HUES6 (cell line): ENCODE results near the gene OR4F15.
"Not testable (repeated sequence)": the region's sequence is repeated elsewhere in the genome, so short reads cannot be mapped to it uniquely, and the experiment has no call there.

Experiments
- H3K27ac ChIP-seq: 2 replicates; pipeline ENCODE4 v1.7.0; 2013; ENCODE audit warnings: low read depth, mild to moderate bottlenecking, low read length, inconsistent platforms
- H3K27me3 ChIP-seq: 2 replicates; pipeline ENCODE4 v1.6.1; 2013; ENCODE audit warnings: low read length; ENCODE audit not compliant: control insufficient read depth, insufficient read depth
- H3K36me3 ChIP-seq: 2 replicates; pipeline ENCODE4 v1.6.1; 2013; ENCODE audit warnings: low read length; ENCODE audit not compliant: control insufficient read depth, insufficient read depth
- H3K4me1 ChIP-seq: 2 replicates; pipeline ENCODE4 v1.6.1; 2013; ENCODE audit warnings: low read length; ENCODE audit not compliant: control insufficient read depth, insufficient read depth
- H3K4me3 ChIP-seq: 2 replicates; pipeline ENCODE4 v1.5.1; 2013; ENCODE audit warnings: low read depth, low read length
- H3K9ac ChIP-seq: one replicate; pipeline ENCODE4 v1.6.1; 2013; ENCODE audit warnings: mild to moderate bottlenecking, low read length
- H3K9me3 ChIP-seq: 2 replicates; pipeline ENCODE4 v1.6.1; 2013; ENCODE audit warnings: low read depth, low read length; ENCODE audit not compliant: control insufficient read depth, insufficient read depth

OR4F15 gene, protein sequence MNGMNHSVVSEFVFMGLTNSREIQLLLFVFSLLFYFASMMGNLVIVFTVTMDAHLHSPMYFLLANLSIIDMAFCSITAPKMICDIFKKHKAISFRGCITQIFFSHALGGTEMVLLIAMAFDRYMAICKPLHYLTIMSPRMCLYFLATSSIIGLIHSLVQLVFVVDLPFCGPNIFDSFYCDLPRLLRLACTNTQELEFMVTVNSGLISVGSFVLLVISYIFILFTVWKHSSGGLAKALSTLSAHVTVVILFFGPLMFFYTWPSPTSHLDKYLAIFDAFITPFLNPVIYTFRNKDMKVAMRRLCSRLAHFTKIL

GRCh38 chr15:101811902-101812301, at the start of gene OR4F15:
Gene OR4F15 (plus strand): TSS chr15:101812202. CDS start chr15:101818187, 5,985 bp downstream.
- Histone ChIP-seq H3K27me3 (peaks cover 6% of the 10 kb centered on the region), H3K36me3 (no peaks in the 10 kb centered on the region), H3K9ac (no peak within 1 kb of the TSS), H3K4me1 (no peaks in the 10 kb centered on the region), H3K4me3 (no peak within 1 kb of the TSS), H3K27ac (no peak within 1 kb of the TSS), H3K9me3 (no peaks in the 10 kb centered on the region)

DNA sequence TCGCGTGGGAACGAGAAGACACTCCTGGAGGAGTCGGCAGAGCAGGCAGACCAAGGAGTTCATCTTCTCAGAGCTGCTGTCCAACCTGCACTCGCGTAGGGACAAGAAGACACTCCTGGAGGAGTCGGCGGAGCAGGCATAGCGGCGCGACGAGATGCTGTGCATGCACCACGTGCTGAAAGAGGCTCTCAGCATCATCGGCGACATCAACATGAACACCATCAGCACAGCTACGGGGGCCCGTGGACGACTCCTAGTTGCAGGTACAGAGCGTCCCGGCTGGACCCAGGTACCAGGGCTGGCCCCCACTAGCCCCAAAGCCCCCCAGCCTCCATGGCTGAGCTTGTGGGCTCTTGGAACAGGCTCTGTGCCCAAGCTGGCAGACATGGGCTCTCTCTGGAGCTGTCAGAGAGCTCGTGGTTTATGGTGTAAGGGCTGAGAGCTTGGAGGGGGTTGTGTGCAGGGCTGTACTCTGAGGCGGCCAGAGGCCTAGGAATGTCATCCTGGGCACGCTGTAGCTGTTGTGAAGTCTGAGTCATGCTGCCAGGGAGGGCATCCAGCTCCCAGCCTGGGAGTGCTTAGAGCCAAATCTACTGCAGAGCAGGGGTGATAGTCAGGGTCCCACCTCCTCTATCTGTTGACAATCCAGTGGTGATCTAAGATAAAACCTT, 47.2 kb upstream of the OR4F15 start:
- not testable (repeated sequence) for H3K9ac ChIP-seq, H3K9me3 ChIP-seq, H3K27ac ChIP-seq, H3K36me3 ChIP-seq, H3K4me1 ChIP-seq, H3K27me3 ChIP-seq, H3K4me3 ChIP-seq

DNA sequence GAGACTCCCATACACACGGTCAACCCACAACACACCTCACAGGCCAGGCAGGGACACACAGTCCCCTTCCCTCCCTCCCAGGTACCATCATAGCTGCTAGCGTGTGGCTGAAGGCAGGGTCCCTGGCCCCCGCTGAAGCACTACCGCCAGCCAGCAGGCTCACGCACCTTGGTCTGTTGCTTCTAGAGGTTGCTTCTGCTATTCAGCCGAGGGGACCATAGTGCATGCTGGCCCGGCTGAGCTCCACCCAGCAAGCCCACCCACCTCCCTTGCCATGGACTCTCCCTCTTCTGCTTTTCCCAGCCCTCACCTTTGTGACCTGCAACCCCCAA, 46.7 kb upstream of the OR4F15 start:
- H3K4me3 ChIP-seq, H3K9me3 ChIP-seq, H3K27me3 ChIP-seq, H3K36me3 ChIP-seq, H3K9ac ChIP-seq, H3K4me1 ChIP-seq, H3K27ac ChIP-seq: not testable (repeated sequence)

GRCh38 chr15:101765772-101766456, 46.1 kb upstream of the OR4F15 start:
- no peak overlapping the region for H3K4me3 ChIP-seq
- H3K27ac ChIP-seq, result no peak overlapping the region
- H3K36me3 ChIP-seq, result no peaks in the 10 kb centered on the region
- peaks cover 5% of the 10 kb centered on the region; the same call in 1 of the 2 replicates for H3K9me3 ChIP-seq
- no peaks in the 10 kb centered on the region for H3K27me3 ChIP-seq
- no peaks in the 10 kb centered on the region for H3K4me1 ChIP-seq
- H3K9ac ChIP-seq, result no peak overlapping the region

GRCh38 chr15:101767083-101767640, 44.8 kb upstream of the OR4F15 start:
- H3K4me1 ChIP-seq, H3K9ac ChIP-seq, H3K36me3 ChIP-seq, H3K27me3 ChIP-seq, H3K9me3 ChIP-seq, H3K27ac ChIP-seq, H3K4me3 ChIP-seq: not testable (repeated sequence)

DNA sequence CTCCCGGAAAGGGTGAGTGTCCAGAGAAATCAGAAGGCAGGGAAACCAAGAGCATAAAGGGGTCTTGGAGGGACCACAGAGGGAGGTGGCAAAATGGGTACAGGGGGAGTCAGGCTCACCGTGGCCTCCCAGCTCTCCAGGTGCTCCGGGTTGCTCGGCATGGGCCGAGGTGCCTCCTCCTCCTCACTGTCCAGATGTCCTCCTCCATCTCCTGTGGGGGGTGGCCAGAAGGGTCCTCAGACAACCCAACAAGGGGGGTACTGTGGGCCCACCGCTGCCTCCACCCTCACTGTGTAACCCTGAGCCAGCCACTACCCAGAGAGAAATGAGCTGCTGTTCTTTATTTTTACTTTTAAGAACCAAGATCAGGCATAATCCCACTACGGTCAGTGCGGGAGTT, 39.1 kb upstream of the OR4F15 start:
- Histone ChIP-seq H3K9me3 (no peaks in the 10 kb centered on the region), H3K4me1 (no peaks in the 10 kb centered on the region), H3K36me3 (no peaks in the 10 kb centered on the region), H3K27ac (no peak overlapping the region), H3K27me3 (peaks cover 5% of the 10 kb centered on the region), H3K4me3 (no peak overlapping the region), H3K9ac (no peak overlapping the region)

- no peaks in the 10 kb centered on the region for H3K9me3 ChIP-seq
- no peaks in the 10 kb centered on the region for H3K4me1 ChIP-seq
- no peak overlapping the region for H3K27ac ChIP-seq
- H3K27me3 ChIP-seq, result peaks cover 5% of the 10 kb centered on the region
- H3K9ac ChIP-seq, result no peak overlapping the region
- no peak overlapping the region for H3K4me3 ChIP-seq
- no peaks in the 10 kb centered on the region for H3K36me3 ChIP-seq
These were observed 38.4 kb upstream of the OR4F15 start for GRCh38 chr15:101773496-101774100.

DNA sequence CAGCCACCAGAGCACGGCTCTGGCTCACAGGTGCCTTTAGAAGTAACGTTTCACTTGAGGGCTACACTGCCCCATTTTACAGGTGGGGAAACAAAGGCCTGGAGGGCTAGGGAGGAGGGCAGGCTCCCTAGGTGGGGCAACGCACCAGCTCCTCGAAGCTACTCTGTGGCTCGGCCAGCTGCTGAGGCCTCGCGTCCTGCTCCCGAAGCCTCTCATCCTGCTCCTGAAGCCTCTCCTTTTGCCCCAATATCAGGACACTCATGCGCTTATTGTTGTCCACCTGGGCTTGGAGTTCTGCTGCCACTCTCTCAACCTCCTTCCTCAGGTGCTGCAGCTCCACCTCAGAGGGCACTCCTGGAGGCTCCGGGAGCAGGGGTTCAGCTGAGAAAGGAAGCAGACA, 36.9 kb upstream of the OR4F15 start:
- Histone ChIP-seq H3K4me3 (no peak overlapping the region), H3K9ac (no peak overlapping the region), H3K4me1 (no peaks in the 10 kb centered on the region), H3K27me3 (peaks cover 5% of the 10 kb centered on the region), H3K36me3 (no peaks in the 10 kb centered on the region), H3K27ac (no peak overlapping the region), H3K9me3 (no peaks in the 10 kb centered on the region)

DNA sequence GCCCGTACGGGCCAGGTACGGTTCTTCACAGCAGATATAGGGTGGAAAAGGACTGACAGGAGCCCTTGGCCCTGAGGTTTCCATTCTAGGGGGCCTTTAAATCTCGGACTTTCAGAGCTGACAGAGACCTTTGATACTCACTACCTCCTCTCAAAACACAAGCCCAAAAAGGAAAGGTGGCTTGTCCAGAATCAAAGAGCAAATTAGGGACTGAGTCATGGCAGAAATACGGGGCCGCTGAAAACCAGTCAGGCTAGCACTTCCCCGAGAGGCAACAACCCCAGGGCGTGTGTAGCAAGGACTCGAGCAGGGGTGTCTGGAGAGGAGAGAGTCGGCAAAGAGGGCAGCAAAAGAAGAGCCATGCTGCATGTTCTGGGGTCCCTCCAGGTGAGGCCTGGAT, 33.4 kb upstream of the OR4F15 start:
- H3K4me1 ChIP-seq, H3K27me3 ChIP-seq, H3K9me3 ChIP-seq, H3K27ac ChIP-seq, H3K9ac ChIP-seq, H3K4me3 ChIP-seq, H3K36me3 ChIP-seq: not testable (repeated sequence)

GRCh38 chr15:101780225-101780624, 31.8 kb upstream of the OR4F15 start:
- not testable (repeated sequence) for H3K4me3 ChIP-seq, H3K4me1 ChIP-seq, H3K27me3 ChIP-seq, H3K9ac ChIP-seq, H3K27ac ChIP-seq, H3K9me3 ChIP-seq, H3K36me3 ChIP-seq

GRCh38 chr15:101781928-101782327, 30.1 kb upstream of the OR4F15 start:
- Histone ChIP-seq H3K36me3 (no peaks in the 10 kb centered on the region), H3K27ac (no peak overlapping the region), H3K9ac (no peak overlapping the region), H3K4me3 (no peak overlapping the region), H3K4me1 (no peaks in the 10 kb centered on the region), H3K27me3 (no peaks in the 10 kb centered on the region), H3K9me3 (no peaks in the 10 kb centered on the region)
